ENCODE data around the gene TBPL1. TPM values are rescaled to one million over a fixed set of nuclear protein-coding genes. Genes with fewer than 3 reads are reported as not detected.

TBPL1 gene
- total RNA-seq, 4 donors from 2014 or later = 4.8 to 14.9 (median 6.6) TPM

GRCh38 chr6:133969285-133969920 is 16.4 kb downstream of the TBPL1 start:
- Histone ChIP-seq H3K4me3 (no peak overlapping the region), H3K36me3 (no peaks in the 10 kb centered on the region), H3K27ac (no peak overlapping the region), H3K4me1 (peaks cover 0 to 43% (median 6%) of the 10 kb centered on the region in 4 donors), H3K27me3 (no peaks in the 10 kb centered on the region), H3K9me3 (no peaks in the 10 kb centered on the region)
- 90 to 97% methylated on average over 1 of the region's 1 CpG for WGBS, 2 donors
- TF ChIP-seq CTCF (IDR thresholded peaks at IDR 0.05) (no peak), POLR2A (IDR thresholded peaks at IDR 0.05) (no peak), EP300 (IDR thresholded peaks at IDR 0.05) (no peak)
- DNase-seq (ENCODE audit: low spot score in 2 of 2) = no peak

- Histone ChIP-seq H3K36me3 (no peaks in the 10 kb centered on the region), H3K4me1 (peaks cover 0 to 40% (median 6%) of the 10 kb centered on the region in 4 donors), H3K4me3 (no peak overlapping the region), H3K27ac (no peak overlapping the region), H3K27me3 (no peaks in the 10 kb centered on the region), H3K9me3 (no peaks in the 10 kb centered on the region)
- no peak for DNase-seq (ENCODE audit: low spot score in 2 of 2)
- no peak for TF ChIP-seq CTCF (IDR thresholded peaks at IDR 0.05)
- TF ChIP-seq POLR2A (IDR thresholded peaks at IDR 0.05) = no peak
- TF ChIP-seq EP300 (IDR thresholded peaks at IDR 0.05) = no peak
- WGBS, 2 donors = 61 to 72% methylated on average over 2 of the region's 2 CpGs
These were observed 16.9 kb downstream of the TBPL1 start for GRCh38 chr6:133969921-133970295.

GRCh38 chr6:133971861-133972260 is 18.8 kb downstream of the TBPL1 start:
- TF ChIP-seq CTCF (IDR thresholded peaks at IDR 0.05) (no peak), EP300 (IDR thresholded peaks at IDR 0.05) (no peak), POLR2A (IDR thresholded peaks at IDR 0.05) (no peak)

GRCh38 chr6:133972388-133972787 is 19.4 kb downstream of the TBPL1 start:
- TF ChIP-seq CTCF (IDR thresholded peaks at IDR 0.05) = no peak
- TF ChIP-seq POLR2A (IDR thresholded peaks at IDR 0.05) = no peak
- TF ChIP-seq EP300 (IDR thresholded peaks at IDR 0.05) = no peak
- no peak overlapping the region for H3K27ac ChIP-seq
- 45 to 49% methylated on average over 2 of the region's 2 CpGs for WGBS, 2 donors

More at GRCh38 chr6:133971861-133972260, 18.8 kb downstream of the TBPL1 start:
- Histone ChIP-seq H3K9me3 (no peaks in the 10 kb centered on the region), H3K4me1 (peaks cover 0 to 25% (median 0%) of the 10 kb centered on the region in 4 donors), H3K4me3 (no peak overlapping the region), H3K27ac (no peak overlapping the region), H3K36me3 (no peaks in the 10 kb centered on the region), H3K27me3 (no peaks in the 10 kb centered on the region)
- DNase-seq (ENCODE audit: low spot score in 2 of 2) = no peak
- 69 to 75% methylated on average over 1 of the region's 1 CpG for WGBS, 2 donors

GRCh38 chr6:133973109-133973971 is 20.3 kb downstream of the TBPL1 start:
- Histone ChIP-seq H3K4me1 (peaks cover 0 to 33% (median 0%) of the 10 kb centered on the region in 4 donors), H3K27me3 (no peaks in the 10 kb centered on the region), H3K36me3 (no peaks in the 10 kb centered on the region), H3K27ac (no peak overlapping the region), H3K9me3 (no peaks in the 10 kb centered on the region), H3K4me3 (no peak overlapping the region)
- 1 to 3% methylated on average over 4 of the region's 4 CpGs for WGBS, 2 donors
- no peak for DNase-seq (ENCODE audit: low spot score in 2 of 2)
- TF ChIP-seq CTCF (IDR thresholded peaks at IDR 0.05) (peak; percentile 62 to 80 (median 70)), POLR2A (IDR thresholded peaks at IDR 0.05) (no peak), EP300 (IDR thresholded peaks at IDR 0.05) (no peak)

More at GRCh38 chr6:133972388-133972787, 19.4 kb downstream of the TBPL1 start:
- Histone ChIP-seq H3K4me1 (peaks cover 0 to 23% (median 0%) of the 10 kb centered on the region in 4 donors), H3K4me3 (no peak overlapping the region), H3K36me3 (no peaks in the 10 kb centered on the region), H3K27me3 (no peaks in the 10 kb centered on the region), H3K9me3 (no peaks in the 10 kb centered on the region)
- DNase-seq (ENCODE audit: low spot score in 2 of 2) = no peak

Data from tibial nerve (tissue), 4 donors.